ENCODE measurements around the gene DLL4.

DNA sequence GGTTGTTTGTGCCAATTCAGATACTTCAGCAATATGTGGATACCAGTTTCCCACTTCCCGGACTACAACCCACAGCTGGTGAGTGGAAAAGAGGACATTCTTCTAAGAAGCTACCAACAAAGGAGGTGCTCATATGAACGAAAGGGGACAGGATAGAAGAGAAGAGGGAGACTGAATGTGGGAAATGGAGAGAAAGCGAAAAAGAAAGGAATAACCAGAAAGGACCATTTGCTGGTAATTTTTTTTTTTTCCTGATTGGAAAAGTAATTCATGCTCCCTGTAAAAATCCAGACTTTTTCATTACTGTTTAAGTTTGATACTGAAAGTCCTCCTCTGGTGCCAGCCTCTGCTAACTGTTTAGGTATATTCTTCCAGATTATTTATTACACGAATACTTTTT, 22.6 kb downstream of the DLL4 start:
- TF ChIP-seq CTCF (IDR thresholded peaks at IDR 0.05), result no peak
- TF ChIP-seq POLR2A (IDR thresholded peaks at IDR 0.05), result no peak

Data from ovary (tissue), 3 donors.